ENCODE results near the gene MICAL2. TPM values are rescaled to one million over a fixed set of nuclear protein-coding genes. Genes with fewer than 3 reads are reported as not detected.

Gene MICAL2
- total RNA-seq, 1 experiment from 2014 or later: 247 TPM

DNA sequence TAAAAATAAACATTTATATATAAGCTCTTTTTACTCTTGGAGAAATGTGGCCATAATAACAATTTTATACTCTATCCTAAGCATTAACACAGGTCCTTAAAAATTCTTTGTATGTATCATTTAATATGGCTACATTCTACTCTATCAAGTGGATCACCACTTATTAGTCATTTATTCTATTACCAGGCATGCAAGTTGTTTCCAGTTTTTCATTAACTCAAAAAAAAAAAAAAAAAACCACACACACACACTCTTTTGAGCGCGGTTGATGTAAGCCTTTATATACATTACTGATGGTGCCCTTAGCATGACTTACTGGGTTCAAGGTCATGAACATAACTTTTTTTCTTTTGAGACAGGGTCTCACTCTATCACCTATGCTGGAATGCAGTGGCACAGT lies 47.1 kb upstream of the MICAL2 start:
- Histone ChIP-seq H3K4me3 (ENCODE audit: low read depth, low read length) (no peak overlapping the region), H3K4me1 (peaks cover 34% of the 10 kb centered on the region), H3K27me3 (replicated peaks; ENCODE audit: control insufficient read depth, insufficient read depth, low read length) (no peaks in the 10 kb centered on the region), H3K9me3 (peaks cover 14% of the 10 kb centered on the region), H3K36me3 (ENCODE audit: control insufficient read depth, insufficient read depth, low read length) (no peaks in the 10 kb centered on the region)
- no peaks in the 10 kb centered on the region for H3K9me3 Mint-ChIP-seq (ENCODE audit: unreplicated experiment)
- intact Hi-C loops (cut with micrococcal nuclease; ENCODE audit: unreplicated experiment): no loop called here
- no peak overlapping the region for H3K27ac Mint-ChIP-seq (ENCODE audit: unreplicated experiment)
- BruUV-seq (replicated peaks): no TSS peak
- CTCF ChIA-PET: no interaction called here
- no peak overlapping the region for H3K4me3 Mint-ChIP-seq (ENCODE audit: unreplicated experiment)
- H3K36me3 Mint-ChIP-seq (ENCODE audit: insufficient read depth, unreplicated experiment): peaks cover 10% of the 10 kb centered on the region
- no peaks in the 10 kb centered on the region for H3K27me3 Mint-ChIP-seq (ENCODE audit: insufficient read depth, unreplicated experiment)
- no peak for DNase-seq
- POLR2A ChIA-PET: no interaction called here
- TF ChIP-seq, protein P1, sequence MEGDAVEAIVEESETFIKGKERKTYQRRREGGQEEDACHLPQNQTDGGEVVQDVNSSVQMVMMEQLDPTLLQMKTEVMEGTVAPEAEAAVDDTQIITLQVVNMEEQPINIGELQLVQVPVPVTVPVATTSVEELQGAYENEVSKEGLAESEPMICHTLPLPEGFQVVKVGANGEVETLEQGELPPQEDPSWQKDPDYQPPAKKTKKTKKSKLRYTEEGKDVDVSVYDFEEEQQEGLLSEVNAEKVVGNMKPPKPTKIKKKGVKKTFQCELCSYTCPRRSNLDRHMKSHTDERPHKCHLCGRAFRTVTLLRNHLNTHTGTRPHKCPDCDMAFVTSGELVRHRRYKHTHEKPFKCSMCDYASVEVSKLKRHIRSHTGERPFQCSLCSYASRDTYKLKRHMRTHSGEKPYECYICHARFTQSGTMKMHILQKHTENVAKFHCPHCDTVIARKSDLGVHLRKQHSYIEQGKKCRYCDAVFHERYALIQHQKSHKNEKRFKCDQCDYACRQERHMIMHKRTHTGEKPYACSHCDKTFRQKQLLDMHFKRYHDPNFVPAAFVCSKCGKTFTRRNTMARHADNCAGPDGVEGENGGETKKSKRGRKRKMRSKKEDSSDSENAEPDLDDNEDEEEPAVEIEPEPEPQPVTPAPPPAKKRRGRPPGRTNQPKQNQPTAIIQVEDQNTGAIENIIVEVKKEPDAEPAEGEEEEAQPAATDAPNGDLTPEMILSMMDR (IDR thresholded peaks at IDR 0.05; ENCODE audit: insufficient read depth in 1 of 2, low read depth in 1 of 2, low read length in 1 of 2, severe bottlenecking in 1 of 2, unreplicated experiment in 1 of 2): no peak
- peaks cover 32% of the 10 kb centered on the region for H3K4me1 Mint-ChIP-seq (ENCODE audit: low read depth, unreplicated experiment)

DNA sequence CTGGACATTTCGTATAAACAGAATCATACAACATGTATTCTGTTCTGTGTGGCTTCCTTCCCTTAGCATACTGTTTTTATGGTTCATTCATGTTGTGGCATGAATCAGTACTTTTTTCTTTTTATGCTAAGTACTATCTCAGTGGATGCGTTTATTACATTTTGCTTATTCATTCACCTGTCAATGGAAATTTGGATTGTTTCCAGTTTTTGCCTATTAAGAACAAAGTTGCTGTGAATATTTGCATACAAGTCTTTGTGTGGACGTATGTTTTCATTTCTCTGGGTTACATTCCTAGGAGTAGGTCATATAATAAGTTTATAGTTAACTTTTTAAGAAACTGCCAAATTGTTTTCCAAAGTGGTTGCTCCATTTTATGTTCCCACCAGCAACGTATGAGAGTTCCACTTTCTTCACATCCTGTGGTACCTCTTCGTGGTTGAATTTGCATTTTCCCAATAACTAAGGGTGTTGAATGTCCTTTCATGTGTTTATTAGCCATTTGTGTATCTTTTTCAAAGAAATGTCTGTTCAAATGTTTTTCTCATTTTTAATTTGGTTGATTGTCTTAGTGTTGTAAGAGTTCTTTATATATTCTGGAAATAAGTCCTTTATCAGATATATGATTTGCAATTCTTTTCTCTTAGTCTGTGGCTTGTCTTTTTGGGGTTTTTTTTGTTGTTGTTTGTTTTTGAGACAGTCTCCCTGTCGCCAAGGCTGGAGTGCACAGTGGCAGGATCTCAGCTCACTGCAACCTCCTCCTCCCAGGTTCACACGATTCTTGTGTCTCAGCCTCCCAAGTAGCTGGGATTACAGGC lies 46.0 kb upstream of the MICAL2 start:
- H3K9me3 Mint-ChIP-seq (ENCODE audit: unreplicated experiment): no peaks in the 10 kb centered on the region
- H3K4me3 Mint-ChIP-seq (ENCODE audit: unreplicated experiment): no peak overlapping the region
- peak overlapping the region; percentile 17 for H3K27ac Mint-ChIP-seq (ENCODE audit: unreplicated experiment)
- intact Hi-C loops (cut with micrococcal nuclease; ENCODE audit: unreplicated experiment): no loop called here
- Histone ChIP-seq H3K4me1 (peaks cover 43% of the 10 kb centered on the region), H3K27me3 (replicated peaks; ENCODE audit: control insufficient read depth, insufficient read depth, low read length) (no peaks in the 10 kb centered on the region), H3K4me3 (ENCODE audit: low read depth, low read length) (no peak overlapping the region), H3K9me3 (peaks cover 14% of the 10 kb centered on the region), H3K36me3 (ENCODE audit: control insufficient read depth, insufficient read depth, low read length) (no peaks in the 10 kb centered on the region)
- no peak for DNase-seq
- no TSS peak for BruUV-seq (replicated peaks)
- no peaks in the 10 kb centered on the region for H3K27me3 Mint-ChIP-seq (ENCODE audit: insufficient read depth, unreplicated experiment)
- TF ChIP-seq, protein P1 (IDR thresholded peaks at IDR 0.05; ENCODE audit: insufficient read depth in 1 of 2, low read depth in 1 of 2, low read length in 1 of 2, severe bottlenecking in 1 of 2, unreplicated experiment in 1 of 2): no peak
- CTCF ChIA-PET: no interaction called here
- POLR2A ChIA-PET: no interaction called here
- peaks cover 35% of the 10 kb centered on the region for H3K4me1 Mint-ChIP-seq (ENCODE audit: low read depth, unreplicated experiment)
- H3K36me3 Mint-ChIP-seq (ENCODE audit: insufficient read depth, unreplicated experiment): peaks cover 10% of the 10 kb centered on the region

DNA sequence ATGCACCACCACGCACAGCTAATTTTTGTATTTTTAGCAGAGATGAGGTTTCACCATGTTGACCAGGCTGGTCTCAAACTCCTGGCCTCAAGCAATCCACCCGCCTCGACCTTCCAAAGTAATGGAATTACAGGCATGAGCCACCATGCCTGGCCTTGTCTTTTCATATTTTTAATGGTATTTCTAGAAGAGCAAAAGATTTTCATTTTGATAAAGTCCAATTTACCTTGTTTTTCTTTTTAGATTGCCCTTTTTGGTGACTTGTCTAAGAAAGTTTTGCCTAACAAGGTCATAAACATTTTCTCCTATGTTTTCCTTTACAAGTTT lies 45.5 kb upstream of the MICAL2 start:
- Mint-ChIP-seq H3K4me3 (ENCODE audit: unreplicated experiment) (no peak overlapping the region), H3K4me1 (ENCODE audit: low read depth, unreplicated experiment) (peaks cover 39% of the 10 kb centered on the region), H3K27ac (ENCODE audit: unreplicated experiment) (peak overlapping the region; percentile 17), H3K36me3 (ENCODE audit: insufficient read depth, unreplicated experiment) (peaks cover 10% of the 10 kb centered on the region), H3K27me3 (ENCODE audit: insufficient read depth, unreplicated experiment) (no peaks in the 10 kb centered on the region), H3K9me3 (ENCODE audit: unreplicated experiment) (no peaks in the 10 kb centered on the region)
- peaks cover 45% of the 10 kb centered on the region for H3K4me1 ChIP-seq
- no TSS peak for BruUV-seq (replicated peaks)
- H3K9me3 ChIP-seq: peaks cover 14% of the 10 kb centered on the region
- ChIA-PET POLR2A (no interaction called here), CTCF (interaction anchor here (0.7 kb wide), 1 partner anchor 12 kb away, joined by 3 read pairs; no protein-coding TSS in a partner anchor)
- no peak overlapping the region for H3K4me3 ChIP-seq (ENCODE audit: low read depth, low read length)
- no peaks in the 10 kb centered on the region for H3K27me3 ChIP-seq (replicated peaks; ENCODE audit: control insufficient read depth, insufficient read depth, low read length)
- no peak for DNase-seq
- intact Hi-C loops (cut with micrococcal nuclease; ENCODE audit: unreplicated experiment): no loop called here
- TF ChIP-seq, protein P1 (IDR thresholded peaks at IDR 0.05; ENCODE audit: insufficient read depth in 1 of 2, low read depth in 1 of 2, low read length in 1 of 2, severe bottlenecking in 1 of 2, unreplicated experiment in 1 of 2): no peak
- H3K36me3 ChIP-seq (ENCODE audit: control insufficient read depth, insufficient read depth, low read length): no peaks in the 10 kb centered on the region

Measured in Caco-2 (cell line).